Measurements from ENCODE around the gene KMT2D.

KMT2D gene

DNA sequence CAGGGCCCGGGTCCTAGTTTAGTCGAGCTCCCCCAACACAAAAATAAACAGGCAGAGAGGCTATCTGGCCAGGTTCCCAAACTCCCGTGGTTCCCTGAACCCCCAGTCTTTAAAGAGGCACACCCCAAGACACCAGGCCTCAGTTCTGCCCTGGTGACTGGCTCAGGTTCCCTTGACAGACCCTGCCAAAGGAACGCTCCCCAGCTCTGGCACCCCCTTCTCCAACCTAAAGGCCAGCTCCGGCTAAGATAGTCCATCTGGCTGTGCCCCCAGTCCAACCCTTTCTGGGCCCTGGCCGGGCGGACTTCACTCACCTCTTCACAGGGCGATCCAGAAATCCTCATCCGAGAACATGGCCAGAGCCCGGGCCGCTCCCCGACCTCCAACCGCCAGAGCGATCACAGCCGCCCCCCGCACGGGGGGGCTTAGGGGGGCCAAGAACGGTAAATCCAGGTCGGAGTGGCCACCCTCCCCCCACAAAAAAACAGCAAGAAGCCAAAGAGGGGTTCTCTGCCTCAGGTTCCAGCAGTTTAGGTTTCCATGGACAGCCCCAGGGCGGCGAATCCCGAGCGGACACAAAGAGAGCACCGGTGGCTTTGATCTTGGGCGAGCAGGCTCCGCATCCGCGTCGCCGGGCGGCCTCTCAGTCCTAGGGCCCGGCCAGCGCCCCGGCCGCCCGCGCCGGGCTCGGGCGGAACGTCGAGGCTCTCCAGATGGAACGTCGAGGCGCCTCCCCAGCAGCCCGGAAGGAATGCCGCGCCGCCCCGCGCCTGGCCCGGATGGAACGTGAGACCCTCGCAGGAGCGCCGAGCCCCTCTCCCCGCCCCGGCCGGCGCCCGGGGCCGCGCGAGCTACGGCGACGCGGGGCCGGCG is 1.1 kb downstream of the KMT2D start:
- peak; percentile 18 to 28 for DNase-seq (ENCODE audit: low read depth in 2 of 2)

GRCh38 chr12:49059045-49059298 is 1.6 kb downstream of the KMT2D start:
- DNase-seq (ENCODE audit: low read depth in 2 of 2) = no peak

More for the DNA sequence above, 1.1 kb downstream of the KMT2D start:
- no peak for TF ChIP-seq CTCF (IDR thresholded peaks at IDR 0.05; ENCODE audit: low read depth, low read length)
- H3K4me3 ChIP-seq (replicated peaks in 1 of 2; ENCODE audit: low read depth in 2 of 2, low read length in 2 of 2) = peak overlapping the region; percentile 87 to 90

GRCh38 chr12:49058366-49059044 is 2.1 kb downstream of the KMT2D start:
- TF ChIP-seq CTCF (IDR thresholded peaks at IDR 0.05; ENCODE audit: low read depth, low read length) = no peak
- no peak for DNase-seq (ENCODE audit: low read depth in 2 of 2)
- H3K4me3 ChIP-seq (replicated peaks in 1 of 2; ENCODE audit: low read depth in 2 of 2, low read length in 2 of 2) = peak overlapping the region; percentile 87 to 90

More at GRCh38 chr12:49059045-49059298, 1.6 kb downstream of the KMT2D start:
- TF ChIP-seq CTCF (IDR thresholded peaks at IDR 0.05; ENCODE audit: low read depth, low read length) = no peak
- peak overlapping the region; percentile 87 to 90 for H3K4me3 ChIP-seq (replicated peaks in 1 of 2; ENCODE audit: low read depth in 2 of 2, low read length in 2 of 2)

DNA sequence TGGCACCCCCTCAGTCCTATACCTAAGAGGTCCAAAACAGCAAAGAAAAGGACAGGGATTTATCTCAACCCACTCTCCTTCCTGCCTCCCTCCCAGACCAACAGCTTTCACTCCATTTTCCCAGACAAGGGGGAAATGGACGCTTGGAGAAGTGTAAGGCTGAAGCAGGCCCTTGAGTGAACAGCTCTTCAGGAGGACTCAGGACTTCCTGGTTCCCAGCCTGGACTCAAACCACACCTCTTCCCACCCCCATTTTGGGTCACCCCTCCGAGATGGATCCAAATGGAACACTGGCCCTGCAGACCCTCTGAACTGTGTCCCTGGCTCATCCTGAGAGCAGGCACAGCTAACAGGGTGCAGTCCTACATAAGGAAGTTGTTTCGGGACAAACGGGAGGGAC is 2.7 kb downstream of the KMT2D start:
- no peak for DNase-seq (ENCODE audit: low read depth in 2 of 2)
- peak overlapping the region; percentile 87 to 90 for H3K4me3 ChIP-seq (replicated peaks in 1 of 2; ENCODE audit: low read depth in 2 of 2, low read length in 2 of 2)
- no peak for TF ChIP-seq CTCF (IDR thresholded peaks at IDR 0.05; ENCODE audit: low read depth, low read length)

DNA sequence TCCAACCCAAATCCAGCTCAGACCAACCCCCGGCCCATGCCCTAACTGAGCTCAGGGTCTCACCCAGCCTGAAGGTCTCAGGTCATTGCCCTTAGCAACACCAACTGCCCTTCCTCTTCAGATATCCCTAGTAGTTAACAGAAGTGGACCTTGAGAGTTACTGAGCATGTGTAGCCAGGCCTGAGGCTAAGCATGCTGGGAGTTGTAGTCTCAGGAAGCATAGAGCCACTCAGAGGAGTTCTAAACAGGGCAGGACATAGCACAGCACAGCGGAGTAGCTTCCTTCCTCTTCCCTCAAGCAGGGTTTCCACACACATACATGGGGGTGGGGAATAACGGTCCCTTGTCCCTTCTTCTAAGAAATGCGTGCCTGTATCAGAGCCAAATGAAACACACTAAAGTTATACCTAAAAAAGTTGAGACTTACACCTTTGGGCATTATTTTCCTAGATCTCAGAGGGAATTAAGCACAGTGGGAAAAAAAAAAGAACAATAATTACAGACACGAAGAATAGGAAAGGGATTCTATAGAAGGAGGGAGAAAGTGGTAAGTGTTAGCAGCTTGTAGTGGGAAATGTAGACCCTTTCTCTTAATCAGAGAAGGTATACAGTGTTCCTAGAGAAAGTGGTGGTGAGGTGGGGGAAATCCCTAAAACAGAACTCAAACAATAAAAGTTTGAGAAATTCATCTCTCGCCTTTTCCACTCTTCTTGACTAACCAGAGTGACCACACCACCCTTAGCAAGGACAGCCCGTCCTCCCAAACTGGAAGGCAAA is 4.4 kb downstream of the KMT2D start:
- TF ChIP-seq CTCF (IDR thresholded peaks at IDR 0.05; ENCODE audit: low read depth, low read length) = no peak
- peak; percentile 86 to 89 for DNase-seq (ENCODE audit: low read depth in 2 of 2)
- H3K4me3 ChIP-seq (replicated peaks in 1 of 2; ENCODE audit: low read depth in 2 of 2, low read length in 2 of 2) = peak overlapping the region; percentile 5 to 87

DNA sequence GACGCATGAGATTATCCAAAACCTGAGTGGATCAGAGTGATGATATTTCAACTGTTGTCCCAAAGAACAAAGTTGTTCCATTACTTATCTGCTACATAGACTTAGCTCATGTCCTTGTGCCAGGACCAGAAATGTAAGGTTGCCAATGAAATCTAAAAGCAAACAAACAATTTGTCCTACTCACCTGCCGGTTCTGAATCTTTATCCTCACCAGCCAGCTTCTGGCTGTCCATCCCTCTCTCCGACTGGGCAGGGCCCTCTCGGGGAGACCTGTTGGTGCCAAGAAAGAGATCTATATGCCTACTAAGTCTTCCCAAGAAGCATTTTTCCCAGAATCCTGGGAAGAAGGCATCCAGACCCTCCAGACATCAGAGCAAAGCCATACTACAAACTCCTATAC is 5.5 kb downstream of the KMT2D start:
- TF ChIP-seq CTCF (IDR thresholded peaks at IDR 0.05; ENCODE audit: low read depth, low read length) = no peak
- no peak overlapping the region for H3K4me3 ChIP-seq (replicated peaks in 1 of 2; ENCODE audit: low read depth in 2 of 2, low read length in 2 of 2)
- DNase-seq (ENCODE audit: low read depth in 2 of 2) = no peak
